T-helper 1 cell treated with Interleukin-12 subunit alpha and Interleukin-12 subunit beta and Interleukin-4 antibody, amounts not matched to agents 30 μg/mL and 1 μg/mL, for 36 hours (primary cell): ENCODE measurements around the gene MAOA.

Experiments used
- H3K27ac Mint-ChIP-seq: one replicate; pipeline ENCODE4 v1.8.0; 2021; ENCODE audit warnings: mild to moderate bottlenecking, mixed read lengths
- H3K27me3 Mint-ChIP-seq: one replicate; pipeline ENCODE4 v1.8.0; 2021; ENCODE audit warnings: low read depth, mixed read lengths
- H3K36me3 Mint-ChIP-seq: one replicate; pipeline ENCODE4 v1.8.0; 2021; ENCODE audit warnings: low read depth, mixed read lengths
- H3K4me1 Mint-ChIP-seq: one replicate; pipeline ENCODE4 v1.8.0; 2021; ENCODE audit warnings: low read depth, mixed read lengths
- H3K4me3 Mint-ChIP-seq: one replicate; pipeline ENCODE4 v1.8.0; 2021; ENCODE audit warnings: mild to moderate bottlenecking, moderate library complexity, mixed read lengths
- H3K9me3 Mint-ChIP-seq: one replicate; pipeline ENCODE4 v1.8.0; 2021; ENCODE audit warnings: mixed read lengths

Gene MAOA

GRCh38 chrX:43743100-43743822 lies 87.2 kb downstream of the MAOA start:
- H3K27ac Mint-ChIP-seq: no peak overlapping the region
- H3K4me1 Mint-ChIP-seq: no peaks in the 10 kb centered on the region
- no peaks in the 10 kb centered on the region for H3K27me3 Mint-ChIP-seq
- H3K9me3 Mint-ChIP-seq: no peaks in the 10 kb centered on the region
- H3K36me3 Mint-ChIP-seq: no peaks in the 10 kb centered on the region
- no peak overlapping the region for H3K4me3 Mint-ChIP-seq

- Mint-ChIP-seq H3K36me3 (no peaks in the 10 kb centered on the region), H3K4me1 (no peaks in the 10 kb centered on the region), H3K4me3 (no peak overlapping the region), H3K27me3 (no peaks in the 10 kb centered on the region), H3K27ac (no peak overlapping the region), H3K9me3 (no peaks in the 10 kb centered on the region)
Measured at GRCh38 chrX:43744284-43744683, 88.2 kb downstream of the MAOA start.

DNA sequence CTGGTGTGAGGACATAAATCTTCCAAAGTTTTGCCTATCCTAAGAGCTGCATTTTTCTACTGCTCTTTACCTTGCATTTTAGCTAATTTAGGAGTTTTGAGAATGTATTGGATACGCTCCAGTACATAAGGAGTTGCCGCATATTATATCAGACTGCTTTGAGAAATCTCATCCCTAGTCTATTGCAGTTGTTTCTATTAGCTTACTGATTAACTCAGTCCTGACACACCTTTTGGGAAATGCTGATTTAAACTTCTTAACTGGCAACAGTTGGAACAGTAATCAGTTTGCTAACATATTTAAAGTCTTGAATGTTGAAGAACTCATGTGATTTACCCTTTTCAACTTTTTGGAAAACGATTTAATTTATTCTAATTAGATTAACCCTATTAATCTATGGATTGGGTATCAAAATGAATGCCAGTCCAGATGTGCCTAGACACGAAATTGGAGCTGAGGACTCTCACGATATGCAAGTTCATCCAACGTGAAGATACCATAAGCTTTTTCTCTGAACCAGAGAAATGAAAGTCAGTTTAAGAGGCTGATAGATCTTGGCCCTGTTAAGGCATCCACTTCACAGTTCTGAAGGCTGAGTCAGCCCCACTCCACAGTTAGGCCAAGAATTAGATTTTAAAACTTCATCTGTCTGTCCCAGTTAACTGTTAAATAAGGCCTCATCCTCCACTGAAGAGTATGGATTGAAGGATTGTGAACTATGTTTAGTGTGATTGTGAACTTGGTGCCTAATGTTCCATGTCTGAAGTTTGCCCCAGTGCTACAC lies 90.0 kb downstream of the MAOA start:
- Mint-ChIP-seq H3K27ac (no peak overlapping the region), H3K9me3 (no peaks in the 10 kb centered on the region), H3K27me3 (no peaks in the 10 kb centered on the region), H3K4me3 (no peak overlapping the region), H3K36me3 (no peaks in the 10 kb centered on the region), H3K4me1 (no peaks in the 10 kb centered on the region)

GRCh38 chrX:43747476-43747875 lies 91.4 kb downstream of the MAOA start:
- no peak overlapping the region for H3K4me3 Mint-ChIP-seq
- H3K36me3 Mint-ChIP-seq: no peaks in the 10 kb centered on the region
- H3K9me3 Mint-ChIP-seq: no peaks in the 10 kb centered on the region
- no peaks in the 10 kb centered on the region for H3K4me1 Mint-ChIP-seq
- no peaks in the 10 kb centered on the region for H3K27me3 Mint-ChIP-seq
- no peak overlapping the region for H3K27ac Mint-ChIP-seq

GRCh38 chrX:43750248-43750676 lies 94.2 kb downstream of the MAOA start:
- Mint-ChIP-seq H3K4me1 (no peaks in the 10 kb centered on the region), H3K4me3 (no peak overlapping the region), H3K27ac (no peak overlapping the region), H3K27me3 (no peaks in the 10 kb centered on the region), H3K36me3 (no peaks in the 10 kb centered on the region), H3K9me3 (no peaks in the 10 kb centered on the region)

- H3K9me3 Mint-ChIP-seq: no peaks in the 10 kb centered on the region
- no peak overlapping the region for H3K27ac Mint-ChIP-seq
- no peaks in the 10 kb centered on the region for H3K4me1 Mint-ChIP-seq
- no peaks in the 10 kb centered on the region for H3K27me3 Mint-ChIP-seq
- no peak overlapping the region for H3K4me3 Mint-ChIP-seq
- no peaks in the 10 kb centered on the region for H3K36me3 Mint-ChIP-seq
Measured at GRCh38 chrX:43753637-43754036, 97.5 kb downstream of the MAOA start.

GRCh38 chrX:43756076-43756475 lies 100.0 kb downstream of the MAOA start:
- no peaks in the 10 kb centered on the region for H3K36me3 Mint-ChIP-seq
- no peak overlapping the region for H3K27ac Mint-ChIP-seq
- no peaks in the 10 kb centered on the region for H3K27me3 Mint-ChIP-seq
- H3K4me3 Mint-ChIP-seq: no peak overlapping the region
- H3K4me1 Mint-ChIP-seq: no peaks in the 10 kb centered on the region
- H3K9me3 Mint-ChIP-seq: no peaks in the 10 kb centered on the region

GRCh38 chrX:43758044-43758443 lies 101.9 kb downstream of the MAOA start:
- H3K36me3 Mint-ChIP-seq: no peaks in the 10 kb centered on the region
- no peaks in the 10 kb centered on the region for H3K4me1 Mint-ChIP-seq
- H3K27ac Mint-ChIP-seq: no peak overlapping the region
- H3K9me3 Mint-ChIP-seq: no peaks in the 10 kb centered on the region
- H3K4me3 Mint-ChIP-seq: no peak overlapping the region
- H3K27me3 Mint-ChIP-seq: no peaks in the 10 kb centered on the region

DNA sequence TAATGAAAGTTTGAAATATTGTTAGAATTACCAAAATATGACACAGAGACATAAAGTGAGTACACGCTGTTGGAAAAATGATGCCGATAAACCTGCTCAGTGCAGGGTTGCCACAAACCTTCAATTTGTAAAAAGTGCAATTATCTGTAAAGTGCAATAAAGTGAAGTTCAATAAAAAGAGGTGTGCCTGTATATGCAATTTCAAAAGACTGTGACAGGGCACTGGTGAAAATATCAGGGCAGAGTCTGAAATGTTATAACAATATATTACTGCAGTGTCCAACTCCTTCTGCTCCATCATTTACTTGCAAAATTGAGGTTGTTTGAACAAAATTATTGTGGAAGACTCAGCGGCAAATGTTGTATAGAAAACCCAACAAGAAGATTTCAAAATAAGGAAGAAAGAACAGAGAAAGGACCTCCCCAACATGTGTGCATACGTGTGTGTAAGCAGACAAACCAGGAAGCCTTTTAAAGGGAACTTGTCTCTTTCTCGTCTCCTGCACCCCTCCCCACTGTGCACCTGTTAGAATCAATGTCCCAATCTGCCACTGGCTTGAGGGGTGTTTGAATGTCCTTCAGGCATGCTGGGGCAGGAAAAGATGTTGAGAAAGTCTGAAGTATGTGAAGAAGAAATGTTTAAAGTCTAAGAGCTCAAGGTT lies 130.0 kb downstream of the MAOA start:
- Mint-ChIP-seq H3K4me1 (no peaks in the 10 kb centered on the region), H3K4me3 (no peak overlapping the region), H3K36me3 (no peaks in the 10 kb centered on the region), H3K27ac (no peak overlapping the region), H3K9me3 (no peaks in the 10 kb centered on the region), H3K27me3 (peaks cover 3% of the 10 kb centered on the region)
